Measurements from ENCODE around the gene WDR26.
"Not testable (repeated sequence)": the region's sequence is repeated elsewhere in the genome, so short reads cannot be mapped to it uniquely, and the experiment has no call there.

Gene WDR26

DNA sequence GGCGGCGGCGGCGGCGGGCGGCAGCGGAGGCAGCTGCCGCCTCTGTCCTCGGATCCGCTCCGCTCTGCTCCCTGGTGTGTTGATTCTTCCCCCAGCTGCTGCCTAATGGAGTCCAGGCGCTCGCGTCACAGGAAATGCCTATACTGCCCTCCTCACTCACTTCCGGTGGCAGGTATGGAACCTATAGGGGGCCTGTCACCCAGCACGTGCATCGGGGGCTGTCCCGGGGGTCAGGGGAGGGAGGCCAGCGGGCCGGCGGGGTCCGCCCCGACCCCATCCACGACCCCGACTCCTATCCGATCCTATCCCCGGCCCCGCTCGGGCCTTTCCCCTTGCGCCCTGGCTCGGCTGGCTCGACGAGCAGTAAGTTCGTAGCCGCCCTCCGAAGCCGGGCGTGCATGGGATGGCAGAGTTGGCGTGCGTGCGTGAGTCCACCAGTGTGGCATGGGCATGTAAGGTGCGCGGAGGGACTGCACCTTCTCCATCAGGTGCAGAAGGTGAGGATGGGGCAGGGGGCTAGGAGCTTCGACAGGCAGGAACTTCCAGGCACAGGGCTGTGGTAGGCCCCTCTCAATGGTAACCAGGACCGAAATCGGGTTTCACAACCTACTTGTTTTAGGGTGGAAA is at the start of gene WDR26:
Gene WDR26 (minus strand): TSS at position 107 of the 627 bp plus-strand sequence.
- DNase-seq: peak; percentile 90

DNA sequence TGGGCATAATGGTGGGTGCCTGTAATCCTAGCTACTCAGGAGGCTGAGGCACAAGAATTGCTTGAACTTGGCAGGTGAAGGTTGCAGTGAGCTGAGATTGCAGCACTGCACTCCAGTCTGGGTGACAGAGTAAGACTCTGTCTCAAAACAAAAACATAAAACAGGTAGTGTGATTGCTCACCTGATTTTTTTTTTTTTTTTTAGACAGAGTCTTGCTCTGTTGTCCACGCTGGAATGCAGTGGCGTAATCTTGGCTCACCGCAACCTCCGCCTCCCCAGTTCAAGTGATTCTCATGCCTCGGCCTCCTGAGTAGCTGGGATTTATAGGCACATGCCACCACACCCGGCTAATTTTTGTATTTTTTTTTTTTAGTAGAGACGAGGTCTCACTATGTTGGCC is 48.6 kb upstream of the WDR26 start:
- DNase-seq: not testable (repeated sequence)

DNA sequence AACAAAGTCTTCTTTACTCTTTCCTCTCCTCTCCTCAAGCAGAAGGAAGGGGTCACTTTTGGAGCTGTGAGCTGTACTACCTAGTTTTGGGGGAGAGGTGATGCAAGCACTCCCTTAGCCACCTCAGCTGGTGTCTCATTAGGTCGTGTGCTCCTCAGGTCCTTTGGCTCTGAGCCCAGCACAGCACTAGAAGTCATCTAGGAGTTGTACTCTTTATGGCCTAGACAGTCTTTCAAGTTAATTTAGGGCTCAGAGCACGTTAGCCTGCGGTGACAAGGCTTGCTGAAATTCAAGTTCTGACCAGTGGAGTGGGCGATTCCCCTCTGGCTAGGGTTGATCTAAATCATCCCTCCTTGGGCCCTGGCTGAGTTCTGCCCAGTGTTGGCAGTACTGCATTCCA is 48.0 kb upstream of the WDR26 start:
- DNase-seq: no peak

GRCh38 chr1:224481601-224482000 is 47.0 kb upstream of the WDR26 start:
- no peak for DNase-seq

GRCh38 chr1:224480888-224481459 is 46.4 kb upstream of the WDR26 start:
- not testable (repeated sequence) for DNase-seq

- not testable (repeated sequence) for DNase-seq
These were observed 45.6 kb upstream of the WDR26 start for GRCh38 chr1:224480200-224480599.

GRCh38 chr1:224472806-224473205 is 38.2 kb upstream of the WDR26 start:
- no peak for DNase-seq

GRCh38 chr1:224466154-224466553 is 31.6 kb upstream of the WDR26 start:
- no peak for DNase-seq

GRCh38 chr1:224459966-224460365 is 25.4 kb upstream of the WDR26 start:
- no peak for DNase-seq

GRCh38 chr1:224458996-224459395 is 24.4 kb upstream of the WDR26 start:
- peak; percentile 16 for DNase-seq

DNA sequence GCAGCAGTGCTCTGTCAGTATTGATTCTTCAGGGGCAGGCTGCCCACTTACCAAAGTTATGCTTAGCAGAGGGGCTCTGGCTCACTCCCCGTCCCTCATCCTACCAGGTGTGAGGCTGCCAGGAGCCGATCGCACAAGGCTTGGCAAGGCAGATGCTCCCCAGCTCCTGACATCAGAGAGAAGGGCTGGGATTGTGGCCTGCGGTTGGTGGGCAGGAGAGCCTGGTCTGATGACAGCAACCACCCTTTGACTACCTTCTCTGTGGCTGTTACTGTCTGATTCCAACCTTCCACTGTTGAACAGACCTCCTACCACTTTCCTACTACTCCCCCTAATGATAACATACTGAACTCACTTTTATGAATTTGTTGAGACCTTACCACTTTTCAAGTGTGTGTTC is 23.7 kb upstream of the WDR26 start:
- DNase-seq: no peak

DNA sequence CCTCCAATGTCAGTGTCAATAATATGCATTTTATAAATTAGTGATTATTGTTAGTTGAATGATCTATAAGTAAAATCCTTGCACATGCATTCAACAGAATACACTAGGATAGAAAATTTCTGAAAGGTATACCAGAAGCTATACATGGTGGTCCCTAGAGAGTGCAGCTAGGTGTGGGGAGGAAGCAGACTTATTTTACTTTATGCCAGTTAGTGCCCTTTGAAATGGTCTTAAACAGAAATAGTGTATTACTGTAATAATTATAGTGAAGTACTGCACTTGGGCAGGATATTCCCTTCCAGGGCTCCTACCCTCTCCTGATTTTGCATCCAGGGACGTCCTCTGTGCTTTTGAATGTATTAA is 23.2 kb upstream of the WDR26 start:
- DNase-seq: no peak

DNA sequence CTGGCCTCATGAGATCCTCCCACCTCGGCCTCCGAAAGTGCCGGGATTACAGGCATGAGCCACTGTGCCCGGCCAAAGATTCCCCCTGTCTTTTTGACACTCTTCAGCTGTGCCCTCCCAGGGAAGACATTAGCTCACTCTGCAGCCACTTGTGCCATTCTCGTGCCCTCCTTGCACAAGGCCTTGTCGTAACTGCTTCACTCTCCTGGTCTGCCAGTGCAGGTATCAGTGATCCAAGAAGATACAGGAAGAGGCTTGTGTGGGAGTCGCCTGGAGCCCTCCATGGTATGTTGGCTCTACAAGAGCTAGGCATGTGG is 22.0 kb upstream of the WDR26 start:
- DNase-seq: no peak

GRCh38 chr1:224454402-224455055 is 19.9 kb upstream of the WDR26 start:
- DNase-seq: no peak

DNA sequence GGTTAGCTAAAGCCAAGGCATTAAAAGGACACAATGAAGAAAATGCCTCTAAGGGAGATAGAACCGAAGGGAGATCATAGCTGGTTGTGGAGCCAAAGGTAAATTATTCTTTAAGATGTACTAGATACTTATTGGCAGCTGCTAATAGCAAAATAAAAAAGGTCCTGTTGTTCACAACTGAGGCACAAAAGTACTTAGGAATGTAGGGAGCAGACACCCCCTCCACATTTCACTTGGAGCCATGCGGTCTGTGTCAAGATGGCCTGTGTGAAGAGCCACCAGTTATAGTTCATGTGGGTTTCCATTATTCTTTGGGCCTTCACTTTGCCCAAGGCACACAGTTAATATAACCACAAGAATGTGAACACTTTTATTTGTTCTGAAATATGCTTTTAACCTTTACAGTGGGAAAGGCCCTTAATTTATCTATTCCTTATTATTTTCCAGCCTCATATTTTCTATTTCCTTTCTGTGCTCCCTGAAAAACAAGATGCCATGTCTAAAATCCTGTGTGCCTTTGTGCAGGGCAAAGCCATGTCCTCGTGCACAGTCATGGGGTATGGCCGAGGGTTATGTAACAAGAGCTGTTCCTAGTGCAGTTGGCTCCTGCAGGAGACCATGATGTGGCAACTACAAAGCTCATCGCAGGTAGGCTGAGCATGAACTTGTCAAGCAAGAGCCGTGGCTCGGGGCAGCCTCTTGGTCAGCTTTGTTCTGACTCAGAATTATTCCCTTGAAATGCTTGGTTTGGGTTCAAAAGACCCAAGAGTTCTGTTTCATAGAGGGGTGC is 16.2 kb upstream of the WDR26 start:
- DNase-seq: no peak

DNA sequence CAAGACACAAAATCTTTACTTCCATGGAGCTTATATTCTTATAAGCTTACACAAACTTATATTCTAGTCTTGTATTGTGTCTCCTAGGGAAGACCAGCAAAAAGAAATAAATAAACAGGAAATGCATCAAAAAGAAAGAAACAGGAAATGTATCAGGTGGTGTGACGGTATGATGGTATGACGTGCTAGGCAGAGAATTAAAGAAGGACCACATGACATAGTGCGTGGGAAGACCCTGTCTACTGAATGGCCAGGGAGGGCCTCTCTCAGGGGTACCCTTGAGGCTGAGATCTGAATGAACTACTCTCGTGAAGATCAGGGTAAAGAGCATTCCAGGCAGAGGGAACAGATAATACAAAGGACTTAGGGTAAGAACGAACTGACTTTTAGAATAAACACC is 15.6 kb upstream of the WDR26 start:
- no peak for DNase-seq

GRCh38 chr1:224448453-224449017 is 13.9 kb upstream of the WDR26 start:
- DNase-seq: no peak

- DNase-seq: no peak
These were observed 13.4 kb upstream of the WDR26 start for GRCh38 chr1:224447971-224448370.

- DNase-seq: no peak
These were observed 12.7 kb upstream of the WDR26 start for GRCh38 chr1:224447251-224447650.

DNA sequence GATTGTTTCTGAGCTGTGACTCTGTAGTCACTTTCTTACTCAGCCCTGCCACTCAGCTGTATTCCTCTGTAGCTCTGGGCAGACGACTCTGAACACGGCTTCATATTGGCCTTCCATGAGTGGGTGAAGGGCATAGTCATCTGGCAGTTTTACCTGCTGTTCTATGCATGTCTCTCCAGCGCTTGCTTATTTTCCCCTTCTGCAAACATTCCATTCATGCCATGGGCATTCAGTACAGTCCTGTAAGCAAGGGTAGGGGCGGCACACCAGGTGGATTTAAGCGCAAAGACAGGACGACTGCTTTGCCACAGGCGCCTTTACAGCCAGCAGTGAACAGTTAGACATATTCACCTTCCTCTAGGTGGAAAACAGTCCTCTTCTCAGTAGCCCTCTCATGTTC is 4.4 kb upstream of the WDR26 start:
- DNase-seq: no peak

DNA sequence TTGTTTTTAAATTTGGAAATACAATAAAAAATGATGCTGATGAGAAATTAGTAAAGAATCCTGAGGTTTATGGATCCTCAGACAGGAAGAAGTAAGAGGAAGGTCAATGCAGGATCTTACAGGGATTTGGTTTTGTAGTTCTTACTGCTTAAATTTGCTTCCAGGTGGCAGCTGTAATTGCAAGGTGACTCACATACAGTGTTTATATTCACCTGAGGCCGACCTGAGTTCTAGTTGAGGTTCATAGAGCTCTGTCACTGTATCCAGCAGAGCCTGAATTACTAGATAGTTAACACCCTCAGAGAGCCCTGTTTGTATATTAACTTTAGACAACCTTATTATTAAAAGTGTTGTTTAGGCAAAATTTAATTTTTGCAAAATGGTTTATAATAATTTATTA is 1.4 kb upstream of the WDR26 start:
- DNase-seq: no peak

DNA sequence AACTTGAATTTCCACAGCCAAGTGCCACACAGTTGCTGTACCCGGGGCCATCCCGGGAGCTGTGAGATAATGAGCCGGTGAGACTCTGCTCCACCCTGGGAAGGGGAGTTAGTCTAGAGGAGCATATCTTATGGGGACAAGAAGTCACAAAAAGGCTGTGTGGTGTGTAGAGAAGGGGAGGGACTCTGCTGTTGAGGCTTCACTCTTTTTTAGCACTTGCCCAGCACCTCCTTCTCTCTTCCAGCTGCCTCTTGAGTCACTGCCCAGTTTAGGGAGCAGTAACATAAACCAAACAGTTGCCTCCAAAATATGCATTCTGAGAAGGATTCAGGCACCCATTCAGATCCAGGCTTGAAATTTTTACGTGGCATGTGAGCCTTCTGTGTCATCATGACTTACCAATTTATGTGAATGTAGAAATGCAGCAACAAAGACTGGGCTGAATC is 744 bp upstream of the WDR26 start:
- peak; percentile 73 for DNase-seq
